Progenitor cell of endocrine pancreas (in vitro differentiated cells): ENCODE measurements around the gene OR5A2. TPM values are rescaled to one million over a fixed set of nuclear protein-coding genes. Genes with fewer than 3 reads are reported as not detected.

ENCODE experiments used
- DNase-seq: peaks from one replicate; pipeline ENCODE4 v3.0.0; 2021; ENCODE audit warnings: low spot score; ENCODE audit not compliant: unreplicated experiment
- H3K27ac Mint-ChIP-seq: 2 replicates; pipeline ENCODE4 v1.8.0; 2021; ENCODE audit warnings: mild to moderate bottlenecking, moderate library complexity, mixed read lengths
- H3K27me3 Mint-ChIP-seq: 2 replicates; pipeline ENCODE4 v1.8.0; 2021; ENCODE audit warnings: mixed read lengths
- H3K36me3 Mint-ChIP-seq: 2 replicates; pipeline ENCODE4 v1.8.0; 2022; ENCODE audit warnings: mixed read lengths; ENCODE audit not compliant: insufficient read depth
- H3K4me1 Mint-ChIP-seq: 2 replicates; pipeline ENCODE4 v1.8.0; 2021; ENCODE audit warnings: low read depth, mixed read lengths
- H3K4me3 Mint-ChIP-seq: 2 replicates; pipeline ENCODE4 v1.8.0; 2021; ENCODE audit warnings: low read depth, mild to moderate bottlenecking, moderate library complexity, mixed read lengths
- H3K9me3 Mint-ChIP-seq: 2 replicates; pipeline ENCODE4 v1.8.0; 2021; ENCODE audit warnings: low read depth, mixed read lengths
- CTCF ChIP-seq: fragments of 200-600 bp; sonication (generic); IDR thresholded peaks from one replicate; pipeline ENCODE4 v1.5.0; 2021; ENCODE audit warnings: antibody characterized with exemption, mild to moderate bottlenecking; ENCODE audit not compliant: unreplicated experiment
- total RNA-seq: library from RNA; stranded (reverse); gene quantifications from 2 replicates; pipeline ENCODE4 v1.2.1, GENCODE V29; 2021

The OR5A2 gene
- total RNA-seq, 1 donor from 2014 or later = not detected

- Mint-ChIP-seq H3K36me3 (no peaks in the 10 kb centered on the region), H3K27ac (peak overlapping the region; percentile 82), H3K9me3 (peaks cover 4% of the 10 kb centered on the region), H3K4me1 (peaks cover 26% of the 10 kb centered on the region), H3K27me3 (peaks cover 6% of the 10 kb centered on the region), H3K4me3 (no peak overlapping the region)
- no peak for TF ChIP-seq CTCF
- no peak for DNase-seq
Observed at GRCh38 chr11:59427068-59427382, 812 bp upstream of the OR5A2 start.

GRCh38 chr11:59425131-59425530 lies 1.1 kb downstream of the OR5A2 start:
- Mint-ChIP-seq H3K4me3 (no peak overlapping the region), H3K9me3 (peaks cover 4% of the 10 kb centered on the region), H3K27ac (no peak overlapping the region), H3K36me3 (no peaks in the 10 kb centered on the region), H3K4me1 (peaks cover 26% of the 10 kb centered on the region), H3K27me3 (no peaks in the 10 kb centered on the region)
- DNase-seq = no peak
- TF ChIP-seq CTCF = no peak

- Mint-ChIP-seq H3K27me3 (no peaks in the 10 kb centered on the region), H3K27ac (no peak overlapping the region), H3K9me3 (peaks cover 4% of the 10 kb centered on the region), H3K36me3 (no peaks in the 10 kb centered on the region), H3K4me1 (peaks cover 26% of the 10 kb centered on the region), H3K4me3 (no peak overlapping the region)
- no peak for TF ChIP-seq CTCF
- no peak for DNase-seq
Observed at GRCh38 chr11:59423835-59424234, 2.4 kb downstream of the OR5A2 start.

GRCh38 chr11:59418156-59418555 lies 8.1 kb downstream of the OR5A2 start:
- H3K4me3 Mint-ChIP-seq = no peak overlapping the region
- H3K27me3 Mint-ChIP-seq = no peaks in the 10 kb centered on the region
- DNase-seq = no peak
- no peaks in the 10 kb centered on the region for H3K36me3 Mint-ChIP-seq
- no peak overlapping the region for H3K27ac Mint-ChIP-seq
- H3K9me3 Mint-ChIP-seq = no peaks in the 10 kb centered on the region
- H3K4me1 Mint-ChIP-seq = peaks cover 2% of the 10 kb centered on the region
- no peak for TF ChIP-seq CTCF

- H3K4me3 Mint-ChIP-seq = no peak overlapping the region
- H3K9me3 Mint-ChIP-seq = peaks cover 4% of the 10 kb centered on the region
- H3K27me3 Mint-ChIP-seq = no peaks in the 10 kb centered on the region
- no peaks in the 10 kb centered on the region for H3K36me3 Mint-ChIP-seq
- no peak for DNase-seq
- peaks cover 2% of the 10 kb centered on the region for H3K4me1 Mint-ChIP-seq
- no peak overlapping the region for H3K27ac Mint-ChIP-seq
- TF ChIP-seq CTCF = no peak
Observed at GRCh38 chr11:59417023-59417422, 9.2 kb downstream of the OR5A2 start.
